GM19193 (cell line): Measurements from ENCODE around the gene MSI2.

ENCODE experiments used
- POLR2A ChIP-seq: IDR thresholded peaks from 4 replicates; pipeline ENCODE4 v1.6.1; 2011; ENCODE audit not compliant: insufficient read depth, insufficient read length; ENCODE audit errors: extremely low read depth

Gene MSI2

DNA sequence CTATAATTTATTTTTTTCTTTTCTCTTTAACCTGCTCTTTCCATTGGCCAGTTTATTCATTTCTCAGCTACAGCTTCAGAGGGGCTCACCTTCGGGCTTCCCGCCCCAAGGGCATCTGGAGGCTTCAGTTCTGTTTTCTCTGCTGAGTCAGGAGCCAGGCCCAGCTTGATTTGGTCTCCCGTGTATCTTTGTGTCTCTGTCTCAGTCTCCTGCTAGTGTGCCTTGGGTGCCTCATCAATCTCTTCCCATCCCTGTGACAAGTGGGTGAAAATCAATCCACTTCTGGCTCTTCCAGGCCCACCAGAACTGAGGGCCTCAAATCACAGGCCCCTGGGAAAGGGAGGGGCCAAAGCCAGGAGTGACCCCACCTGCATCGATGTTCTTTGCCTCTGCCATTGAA is 416.6 kb downstream of the MSI2 start:
- no peak for TF ChIP-seq POLR2A

DNA sequence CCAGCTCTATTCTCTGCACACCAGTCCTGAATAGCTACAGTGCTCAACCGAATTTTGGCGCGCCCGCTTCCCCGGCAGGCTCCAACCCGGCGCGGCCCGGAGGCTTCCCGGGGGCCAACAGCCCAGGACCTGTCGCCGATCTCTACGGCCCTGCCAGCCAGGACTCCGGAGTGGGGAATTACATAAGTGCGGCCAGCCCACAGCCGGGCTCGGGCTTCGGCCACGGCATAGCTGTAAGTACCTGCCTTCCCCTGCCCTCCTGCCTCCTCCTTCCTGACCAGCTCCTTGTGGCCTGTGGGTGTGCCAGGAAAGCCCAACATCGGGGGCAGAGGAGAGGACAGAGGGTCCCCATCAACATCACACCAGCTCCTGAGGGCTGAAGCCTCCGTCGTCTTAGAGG is 418.6 kb downstream of the MSI2 start:
- no peak for TF ChIP-seq POLR2A

DNA sequence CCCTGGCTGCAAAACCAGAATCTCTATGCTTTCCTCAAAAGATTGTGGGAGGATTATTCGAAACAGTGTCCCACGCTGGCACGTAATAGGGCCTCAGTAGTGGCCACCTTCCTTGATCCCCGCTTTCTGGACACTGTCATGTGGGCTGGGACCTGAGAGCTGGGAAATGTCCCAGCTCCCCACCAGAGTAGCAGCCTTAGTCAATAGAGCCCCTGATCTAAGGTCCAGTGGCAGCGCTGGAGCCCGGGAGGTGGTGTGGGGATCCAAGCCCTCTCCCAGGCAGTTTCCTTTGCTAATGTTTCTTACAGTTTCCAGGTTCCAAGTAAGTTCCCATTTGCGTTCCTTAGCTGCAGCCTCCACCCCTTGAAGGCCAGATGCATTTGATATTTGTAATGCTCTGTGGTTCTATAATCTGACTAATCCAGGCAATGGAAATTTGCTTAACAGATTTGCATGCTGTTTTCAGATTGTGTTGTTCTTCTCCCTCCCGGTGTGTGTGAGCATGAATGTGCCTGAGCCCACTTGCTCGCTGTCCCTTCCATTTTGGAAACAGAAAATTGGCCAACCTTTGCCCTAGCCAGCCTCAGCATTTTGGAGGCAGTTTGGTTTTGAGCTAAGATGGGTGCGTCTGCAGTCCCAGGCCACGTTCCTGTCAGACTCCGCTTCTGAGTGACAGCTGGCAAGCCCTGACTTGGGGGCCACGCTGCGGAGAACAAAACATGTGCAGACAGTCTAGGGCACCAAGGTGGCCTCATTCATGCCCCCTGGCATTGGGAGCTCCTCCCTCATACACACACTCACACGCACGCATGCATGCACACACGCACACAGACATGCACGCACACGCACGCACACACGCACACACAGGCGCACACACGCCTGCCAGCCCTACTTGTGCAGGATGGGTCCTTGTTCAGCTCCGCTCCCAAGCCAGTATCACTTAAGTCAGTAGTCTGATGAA is 419.4 kb downstream of the MSI2 start:
- TF ChIP-seq POLR2A = no peak

- TF ChIP-seq POLR2A = no peak
Measured at GRCh38 chr17:57676543-57676942, 420.2 kb downstream of the MSI2 start.

GRCh38 chr17:57677301-57677700 is 421.0 kb downstream of the MSI2 start:
- TF ChIP-seq POLR2A = no peak

- TF ChIP-seq POLR2A = no peak
Measured at GRCh38 chr17:57677858-57678257, 421.5 kb downstream of the MSI2 start.

- no peak for TF ChIP-seq POLR2A
Measured at GRCh38 chr17:57678393-57678792, 422.1 kb downstream of the MSI2 start.

DNA sequence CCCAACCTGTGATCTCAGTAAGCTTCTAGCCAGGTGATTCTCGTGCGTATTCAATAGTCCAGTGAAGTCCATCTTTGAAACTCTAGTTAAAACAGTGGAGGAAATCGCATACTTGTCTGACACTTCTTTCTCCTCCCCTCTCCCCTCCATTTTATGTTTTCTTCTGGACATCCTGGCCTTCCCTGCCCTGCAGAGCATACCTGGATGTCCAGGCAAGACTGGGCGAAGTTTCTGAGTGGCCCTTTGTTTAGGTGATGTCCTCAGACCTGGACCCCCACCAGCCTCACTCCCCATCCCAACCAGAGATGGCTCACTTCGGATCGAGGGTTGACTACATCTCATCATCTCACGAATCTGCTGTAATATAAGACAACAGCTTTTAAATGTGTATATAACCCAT is 423.0 kb downstream of the MSI2 start:
- TF ChIP-seq POLR2A = no peak

DNA sequence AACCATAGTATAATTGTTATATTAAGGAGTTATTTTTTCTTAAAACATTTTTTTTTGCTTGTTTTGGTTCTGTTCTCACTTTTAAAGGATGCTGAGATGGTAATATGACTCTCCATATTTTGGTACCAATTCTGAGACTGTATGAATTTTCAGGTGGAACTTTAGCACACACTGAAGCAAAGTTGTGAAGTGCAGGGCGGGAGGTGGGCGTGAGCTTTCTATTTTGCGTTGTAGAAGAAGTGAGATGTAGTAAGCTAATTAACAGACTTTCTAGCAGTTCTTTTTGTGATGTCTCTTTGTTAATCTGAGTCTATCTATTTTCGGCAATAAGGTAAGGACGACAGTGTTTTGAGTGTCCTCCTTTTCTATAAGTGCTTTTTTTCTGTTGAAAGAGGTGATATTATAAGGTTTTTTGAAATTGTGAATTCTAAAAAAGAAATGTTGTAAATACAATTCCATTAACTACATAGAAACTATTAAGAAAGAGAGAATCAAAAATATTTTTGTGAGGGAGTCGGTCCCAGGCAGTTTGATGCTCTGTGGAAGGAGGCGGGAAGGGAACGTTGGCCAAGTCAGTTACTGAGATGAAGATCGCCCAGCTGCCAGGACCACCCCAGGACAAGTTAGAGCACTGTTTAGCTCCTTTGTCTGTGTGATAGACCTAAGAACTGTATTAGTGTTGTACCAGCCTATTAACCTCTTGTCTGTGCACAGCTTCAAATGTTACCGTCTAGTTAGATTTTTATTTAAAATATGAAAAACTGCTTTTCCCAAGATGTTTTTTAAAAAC is 423.8 kb downstream of the MSI2 start:
- TF ChIP-seq POLR2A = no peak

DNA sequence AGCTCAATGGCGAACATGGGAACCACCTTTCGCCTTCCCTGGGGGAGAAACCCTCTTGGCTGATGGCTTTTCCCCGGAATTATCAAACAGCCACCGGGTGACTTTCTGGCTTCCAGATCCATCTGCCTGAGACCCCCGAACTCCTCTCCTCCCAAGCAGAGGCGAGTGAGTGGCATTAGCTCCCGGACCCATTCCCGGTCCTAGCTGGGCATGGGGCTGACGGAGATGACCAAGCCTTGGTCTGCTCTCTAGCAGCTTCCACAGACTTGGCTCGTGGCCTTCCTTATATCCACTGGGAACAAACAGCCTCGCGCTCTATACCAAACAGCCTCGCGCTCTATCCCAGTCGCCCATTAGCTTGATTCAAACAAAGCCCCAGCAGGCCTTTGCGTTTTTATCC is 426.4 kb downstream of the MSI2 start:
- no peak for TF ChIP-seq POLR2A

DNA sequence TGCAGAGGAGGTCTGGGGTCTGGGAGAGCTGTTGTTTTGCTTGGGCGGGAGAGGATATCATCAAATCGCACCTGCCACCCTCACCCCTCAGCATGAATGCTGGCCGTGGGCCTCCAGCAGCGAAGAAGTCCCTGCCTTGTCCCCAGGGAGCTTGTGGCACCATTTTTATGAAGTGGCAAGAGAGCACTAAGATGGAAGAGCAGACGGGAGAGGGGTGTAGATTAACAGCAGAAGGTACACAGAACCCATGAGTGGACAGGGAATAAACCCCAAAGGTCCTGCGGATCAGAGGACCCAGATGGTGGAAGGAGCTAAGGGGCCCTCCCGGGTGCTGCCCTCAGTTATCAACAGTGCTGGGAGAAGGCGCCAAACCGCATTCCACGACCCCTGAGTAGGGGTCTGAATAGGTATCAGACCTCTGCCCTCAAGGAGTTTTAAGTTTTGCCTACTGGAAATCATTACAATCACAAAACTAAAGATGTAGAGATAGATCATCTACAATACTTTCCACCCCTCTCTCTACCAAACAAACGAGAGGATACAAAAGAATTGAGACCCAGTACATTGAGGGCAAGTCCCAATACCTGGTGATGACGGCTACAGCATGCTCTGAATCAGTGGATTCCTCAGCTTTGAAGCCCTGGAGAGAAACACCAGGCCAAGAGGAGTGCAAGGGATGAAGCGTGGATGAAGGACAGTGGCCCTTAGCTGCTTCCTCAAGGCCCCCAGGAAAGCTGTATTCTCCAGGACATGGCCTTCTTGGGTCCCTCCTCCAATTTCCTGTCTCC is 428.6 kb downstream of the MSI2 start:
- TF ChIP-seq POLR2A = no peak

DNA sequence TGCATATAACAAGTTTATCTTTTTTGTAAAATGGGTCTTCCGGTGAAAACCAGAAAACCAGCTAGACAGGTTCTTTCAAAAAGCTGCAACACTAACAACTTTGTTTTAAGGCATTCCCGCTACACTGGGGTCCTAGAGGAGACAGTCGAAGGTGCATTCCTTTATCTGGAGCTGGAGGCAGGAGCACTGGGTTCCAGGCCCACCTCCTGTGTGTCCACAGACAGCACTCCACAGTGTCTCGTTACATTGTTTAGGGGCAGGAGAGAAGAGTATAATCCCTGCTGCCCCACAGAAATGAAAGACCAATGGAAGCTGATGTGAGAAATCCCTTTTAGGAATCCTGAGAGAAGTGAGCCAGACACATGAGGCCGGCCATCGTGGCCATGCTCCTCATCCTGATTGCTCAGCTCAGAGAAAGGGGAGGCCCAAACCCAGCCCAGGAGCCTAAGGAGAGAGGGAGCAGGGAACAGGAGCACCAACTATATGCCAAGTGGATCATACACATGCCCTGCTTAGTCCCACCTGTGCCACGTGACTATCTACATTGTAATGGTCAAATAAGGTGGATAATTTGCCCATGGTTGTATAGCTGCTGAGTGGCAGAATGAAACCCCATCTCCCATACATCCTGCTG is 429.3 kb downstream of the MSI2 start:
- TF ChIP-seq POLR2A = no peak

DNA sequence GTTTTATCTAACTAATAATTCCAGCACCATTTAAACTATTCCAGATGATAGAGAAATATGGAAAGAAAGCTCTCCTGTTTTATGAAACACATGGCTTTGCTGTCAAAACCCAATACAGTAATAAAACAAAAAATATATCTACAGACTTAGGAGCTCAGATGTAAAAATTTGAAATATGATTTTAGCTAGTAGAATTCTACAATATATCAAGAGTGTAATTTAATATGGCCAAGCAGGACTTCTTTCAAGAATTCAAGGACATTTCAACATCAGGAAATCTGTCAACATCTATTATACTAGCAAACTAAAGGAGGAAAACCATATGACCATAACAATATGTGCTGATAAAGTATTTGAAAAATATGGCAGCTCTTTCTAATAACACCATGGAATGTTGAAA is 431.3 kb downstream of the MSI2 start:
- no peak for TF ChIP-seq POLR2A

- no peak for TF ChIP-seq POLR2A
Measured at GRCh38 chr17:57689254-57689653, 432.9 kb downstream of the MSI2 start.
